Liver (tissue), 9 donors: ENCODE data around the gene AJAP1. TPM values are rescaled to one million over a fixed set of nuclear protein-coding genes. Genes with fewer than 3 reads are reported as not detected.

Experiments
- DNase-seq: peaks from one replicate; pipeline ENCODE4 v3.0.0-alpha.2; 2017; ENCODE audit warnings: low spot score
- H3K27ac ChIP-seq, 2 donors: one replicate each; pipeline ENCODE4 v1.7.0; 2013; ENCODE audit warnings: inconsistent platforms in 2 of 2, low read length in 2 of 2, control low read depth in 1 of 2, low read depth in 1 of 2, mild to moderate bottlenecking in 1 of 2
- H3K27me3 ChIP-seq, 4 donors: one replicate each; pipeline versions ENCODE4 v1.6.1 to v1.7.0; 2013; ENCODE audit warnings: low read length in 3 of 4, inconsistent platforms in 1 of 4, mild to moderate bottlenecking in 1 of 4, moderate library complexity in 1 of 4; ENCODE audit not compliant: control insufficient read depth in 4 of 4, insufficient read depth in 4 of 4
- H3K36me3 ChIP-seq, 4 donors: one replicate each; pipeline versions ENCODE4 v1.6.1 to v1.7.0; 2013; ENCODE audit warnings: low read length in 3 of 4, mild to moderate bottlenecking in 3 of 4, low read depth in 1 of 4, moderate library complexity in 1 of 4; ENCODE audit not compliant: control insufficient read depth in 4 of 4, insufficient read depth in 3 of 4
- H3K4me1 ChIP-seq, 4 donors: one replicate each; pipeline versions ENCODE4 v1.6.1 to v1.7.0; 2013; ENCODE audit warnings: low read length in 3 of 4, mild to moderate bottlenecking in 3 of 4, moderate library complexity in 1 of 4; ENCODE audit not compliant: control insufficient read depth in 4 of 4, insufficient read depth in 4 of 4
- H3K4me3 ChIP-seq, 3 donors: one replicate each; pipeline versions ENCODE4 v1.6.1 to v1.7.0; 2013; ENCODE audit warnings: low read length in 3 of 3, control low read depth in 1 of 3, low read depth in 1 of 3, mild to moderate bottlenecking in 1 of 3
- H3K9ac ChIP-seq, 2 donors: one replicate each; pipeline ENCODE4 v1.7.0; 2013; ENCODE audit warnings: low read length in 2 of 2, mild to moderate bottlenecking in 2 of 2, moderate library complexity in 2 of 2, control low read depth in 1 of 2, low read depth in 1 of 2
- H3K9me3 ChIP-seq, 4 donors: one replicate each; pipeline versions ENCODE4 v1.6.1 to v1.7.0; 2013; ENCODE audit warnings: low read length in 3 of 4; ENCODE audit not compliant: control insufficient read depth in 4 of 4
- ATF3 ChIP-seq: IDR thresholded peaks from 2 replicates; pipeline ENCODE4 v1.6.1; 2016; ENCODE audit warnings: antibody characterized with exemption
- CTCF ChIP-seq: fragments of 150-350 bp; IDR thresholded peaks from 2 replicates; pipeline ENCODE4 v1.5.1; 2017; ENCODE audit warnings: improper control_type of control experiment, low read depth, low read length; ENCODE audit not compliant: missing input control
- EGR1 ChIP-seq, 2 donors: IDR thresholded peaks; 2 replicates each; pipeline ENCODE4 v1.6.1; 2016 to 2018; ENCODE audit warnings: antibody characterized with exemption in 2 of 2, low read depth in 2 of 2
- FOXA1 ChIP-seq: IDR thresholded peaks from 2 replicates; pipeline ENCODE4 v1.6.1; 2016; ENCODE audit warnings: antibody characterized with exemption
- FOXA2 ChIP-seq: IDR thresholded peaks from 2 replicates; pipeline ENCODE4 v1.6.1; 2016; ENCODE audit warnings: antibody characterized with exemption
- GABPA ChIP-seq, 2 donors: IDR thresholded peaks in 1 of 2; conservative IDR thresholded peaks in 1 of 2; 2 replicates each; pipeline ENCODE4 v1.6.1; 2016; ENCODE audit warnings: antibody characterized with exemption in 2 of 2, mild to moderate bottlenecking in 1 of 2, moderate library complexity in 1 of 2
- HNF4A ChIP-seq, 2 donors: conservative IDR thresholded peaks; 2 replicates each; pipeline ENCODE4 v1.6.1; 2016; ENCODE audit warnings: antibody characterized with exemption in 2 of 2, mild to moderate bottlenecking in 2 of 2
- HNF4G ChIP-seq: IDR thresholded peaks from 2 replicates; pipeline ENCODE4 v1.6.1; 2016; ENCODE audit warnings: antibody characterized with exemption
- JUND ChIP-seq, 2 donors: IDR thresholded peaks; 2 replicates each; pipeline ENCODE4 v1.6.1; 2016; ENCODE audit warnings: antibody characterized with exemption in 2 of 2
- MAX ChIP-seq: IDR thresholded peaks from 2 replicates; pipeline ENCODE4 v1.6.1; 2016; ENCODE audit warnings: antibody characterized with exemption
- NR2F2 ChIP-seq: IDR thresholded peaks from 2 replicates; pipeline ENCODE4 v1.6.1; 2016; ENCODE audit warnings: antibody characterized with exemption
- RAD21 ChIP-seq, 2 donors: IDR thresholded peaks; 2 replicates each; pipeline ENCODE4 v1.6.1; 2016; ENCODE audit warnings: antibody characterized with exemption in 2 of 2, mild to moderate bottlenecking in 2 of 2
- REST ChIP-seq: IDR thresholded peaks from 2 replicates; pipeline ENCODE4 v1.6.1; 2016; ENCODE audit warnings: antibody characterized with exemption, mild to moderate bottlenecking
- RXRA ChIP-seq, 2 donors: IDR thresholded peaks; 2 replicates each; pipeline ENCODE4 v1.6.1; 2017 to 2018; ENCODE audit warnings: antibody characterized with exemption in 2 of 2, mild to moderate bottlenecking in 1 of 2
- SP1 ChIP-seq: IDR thresholded peaks from 2 replicates; pipeline ENCODE4 v1.6.1; 2018; ENCODE audit warnings: antibody characterized with exemption, mild to moderate bottlenecking
- TAF1 ChIP-seq: conservative IDR thresholded peaks from 2 replicates; pipeline ENCODE4 v1.6.1; 2016; ENCODE audit warnings: antibody characterized with exemption, mild to moderate bottlenecking
- YY1 ChIP-seq: IDR thresholded peaks from 2 replicates; pipeline ENCODE4 v1.6.1; 2016; ENCODE audit warnings: antibody characterized with exemption, mild to moderate bottlenecking
- ZBTB33 ChIP-seq: IDR thresholded peaks from 2 replicates; pipeline ENCODE4 v1.6.1; 2016; ENCODE audit warnings: antibody characterized with exemption
- WGBS: extraction: QIAGEN DNeasy Blood & Tissue Kit; methylation state at CpG from one replicate; pipeline ENCODE4 v1.1.7; 2013; 5-methylcytosine and 5-hydroxymethylcytosine counted together
- polyA plus RNA-seq, 2 donors: library from polyadenylated mRNA; stranded (reverse) in 1 of 2; unstranded in 1 of 2; fragments of 200-250 nt in 1 of 2; fragments of >200 nt in 1 of 2; fragmentation: Nextera tagmentation in 1 of 2; extraction: Ambion mirVana in 1 of 2; gene quantifications; one replicate each; pipeline versions ENCODE4 v1.2.1 to v1.2.3, GENCODE V29; 2013 to 2015
- total RNA-seq, 2 donors: library from RNA; depleted of rRNA; stranded (reverse); fragments of >200 nt; gene quantifications; one replicate each; pipeline ENCODE4 v1.2.3, GENCODE V29; 2014
- donor health status: healthy.
- donor health status: healthy.
- donor health status: healthy.
- donor health status: healthy.
- donor health status: healthy.

AJAP1 gene
- total and polyA plus RNA-seq, 4 donors, result under 0.01 to 0.21 (median 0.08) TPM; not detected in 1

GRCh38 chr1:4837031-4837600, 182.7 kb downstream of the AJAP1 start:
- Histone ChIP-seq H3K36me3 (no peaks in the 10 kb centered on the region), H3K4me1 (no peaks in the 10 kb centered on the region), H3K27me3 (peaks cover 0 to 6% (median 0%) of the 10 kb centered on the region in 4 donors), H3K27ac (no peak overlapping the region), H3K9ac (no peak overlapping the region), H3K9me3 (peaks cover 0 to 4% (median 0%) of the 10 kb centered on the region in 4 donors), H3K4me3 (no peak overlapping the region)
- DNase-seq, result no peak
- TF ChIP-seq GABPA (IDR thresholded peaks at IDR 0.05 in 1 of 2, conservative IDR thresholded peaks at IDR 0.05 in 1 of 2) (no peak), TAF1 (no peak), NR2F2 (no peak), ZBTB33 (no peak), FOXA2 (no peak), CTCF (no peak), JUND (IDR thresholded peaks at IDR 0.05) (no peak), REST (no peak), HNF4G (no peak)
- WGBS, result 74% methylated on average over 4 of the region's 4 CpGs

- WGBS, result 69% methylated on average over 8 of the region's 8 CpGs
- Histone ChIP-seq H3K4me3 (no peak overlapping the region), H3K9ac (no peak overlapping the region), H3K27me3 (peaks cover 0 to 5% (median 0%) of the 10 kb centered on the region in 4 donors), H3K36me3 (no peaks in the 10 kb centered on the region), H3K9me3 (peaks cover 0 to 4% (median 0%) of the 10 kb centered on the region in 4 donors), H3K4me1 (no peaks in the 10 kb centered on the region), H3K27ac (no peak overlapping the region)
- DNase-seq, result no peak
- TF ChIP-seq YY1 (no peak), FOXA1 (no peak), JUND (IDR thresholded peaks at IDR 0.05) (no peak), HNF4A (conservative IDR thresholded peaks at IDR 0.05) (no peak), EGR1 (IDR thresholded peaks at IDR 0.05; ENCODE audit: low read depth in 2 of 2) (no peak), SP1 (no peak), ZBTB33 (no peak), TAF1 (no peak), RXRA (IDR thresholded peaks at IDR 0.05) (no peak), GABPA (IDR thresholded peaks at IDR 0.05 in 1 of 2, conservative IDR thresholded peaks at IDR 0.05 in 1 of 2) (no peak), MAX (no peak), NR2F2 (no peak), CTCF (no peak), RAD21 (IDR thresholded peaks at IDR 0.05) (no peak), ATF3 (no peak), HNF4G (no peak)
These were observed 183.3 kb downstream of the AJAP1 start for GRCh38 chr1:4837752-4838151.
